ENCODE data around the gene ECSCR. TPM values are rescaled to one million over a fixed set of nuclear protein-coding genes. Genes with fewer than 3 reads are reported as not detected.

Gene ECSCR
- total RNA-seq, 6 experiments from 2014 or later, result 1.2 to 5.1 (median 2.3) TPM

DNA sequence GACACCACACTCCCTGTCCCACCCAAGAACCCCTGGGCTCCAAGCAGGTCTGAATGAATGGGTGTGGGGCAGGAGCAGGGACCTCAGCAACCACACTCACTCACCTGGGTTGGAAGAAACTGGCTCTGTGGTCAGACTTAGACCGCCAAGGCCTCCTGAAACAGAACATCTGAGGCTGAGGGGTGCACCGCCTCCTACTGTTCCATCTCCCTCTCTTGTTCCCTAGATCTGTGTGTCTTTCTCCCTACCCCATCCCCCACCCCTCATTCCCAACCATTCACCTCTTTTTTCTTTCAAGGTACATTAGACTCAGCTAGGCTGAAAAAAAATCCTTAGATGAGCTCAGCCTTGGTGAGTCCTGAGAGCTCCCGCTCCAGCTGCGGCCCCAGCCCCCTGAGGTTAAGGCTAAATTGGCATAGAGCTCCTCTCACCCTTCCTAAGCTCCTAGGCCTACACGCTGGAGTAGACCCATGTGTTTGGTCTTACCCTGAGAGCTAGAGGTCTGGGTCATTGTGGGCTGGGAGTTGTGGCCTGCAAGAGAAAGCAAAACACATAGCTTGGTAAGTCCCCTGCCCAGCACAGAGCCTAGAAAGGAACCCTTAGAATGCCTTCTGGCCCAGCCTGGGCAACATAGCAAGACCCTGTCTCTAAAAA lies 4.8 kb downstream of the ECSCR start:
- 50% methylated on average over 1 of the region's 5 CpGs for WGBS (ENCODE audit: insufficient coverage, low coverage, low lambda C conversion rate, missing lambda C conversion rate)
- Histone ChIP-seq H3K36me3 (no peaks in the 10 kb centered on the region), H3K27ac (no peak overlapping the region), H3K9me3 (no peaks in the 10 kb centered on the region), H3K4me3 (no peak overlapping the region), H3K27me3 (no peaks in the 10 kb centered on the region), H3K4me1 (no peaks in the 10 kb centered on the region)
- DNase-seq (peak in 1 of 3 donors; percentile 14), ATAC-seq (no peak)
- intact Hi-C loops (cut with DNase I), result no loop called here
- TF ChIP-seq POLR2A (IDR thresholded peaks at IDR 0.05), result no peak

DNA sequence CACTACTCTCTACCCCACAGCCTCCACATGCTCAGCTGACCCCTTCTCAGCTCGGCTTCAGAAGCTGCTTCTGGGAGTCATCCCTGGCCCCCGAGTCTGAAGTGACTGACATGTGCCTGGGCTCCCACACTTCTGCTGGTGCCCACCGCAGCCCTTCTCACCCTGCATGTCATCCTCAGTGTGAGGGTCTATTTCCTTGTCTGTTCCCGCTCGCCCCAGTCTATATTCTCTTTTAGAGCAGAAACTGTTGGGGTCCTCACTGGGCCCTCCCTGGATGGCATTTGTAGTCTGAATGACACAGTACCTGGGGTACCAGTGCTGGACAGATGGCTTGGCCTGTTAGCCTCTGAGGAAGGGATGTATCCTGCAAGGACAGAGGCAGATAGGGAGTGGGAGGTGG lies 5.3 kb downstream of the ECSCR start:
- DNase-seq (peak in 1 of 3 donors; percentile 13), ATAC-seq (no peak)
- no peak for TF ChIP-seq POLR2A (IDR thresholded peaks at IDR 0.05)
- TF ChIP-seq, protein P1, sequence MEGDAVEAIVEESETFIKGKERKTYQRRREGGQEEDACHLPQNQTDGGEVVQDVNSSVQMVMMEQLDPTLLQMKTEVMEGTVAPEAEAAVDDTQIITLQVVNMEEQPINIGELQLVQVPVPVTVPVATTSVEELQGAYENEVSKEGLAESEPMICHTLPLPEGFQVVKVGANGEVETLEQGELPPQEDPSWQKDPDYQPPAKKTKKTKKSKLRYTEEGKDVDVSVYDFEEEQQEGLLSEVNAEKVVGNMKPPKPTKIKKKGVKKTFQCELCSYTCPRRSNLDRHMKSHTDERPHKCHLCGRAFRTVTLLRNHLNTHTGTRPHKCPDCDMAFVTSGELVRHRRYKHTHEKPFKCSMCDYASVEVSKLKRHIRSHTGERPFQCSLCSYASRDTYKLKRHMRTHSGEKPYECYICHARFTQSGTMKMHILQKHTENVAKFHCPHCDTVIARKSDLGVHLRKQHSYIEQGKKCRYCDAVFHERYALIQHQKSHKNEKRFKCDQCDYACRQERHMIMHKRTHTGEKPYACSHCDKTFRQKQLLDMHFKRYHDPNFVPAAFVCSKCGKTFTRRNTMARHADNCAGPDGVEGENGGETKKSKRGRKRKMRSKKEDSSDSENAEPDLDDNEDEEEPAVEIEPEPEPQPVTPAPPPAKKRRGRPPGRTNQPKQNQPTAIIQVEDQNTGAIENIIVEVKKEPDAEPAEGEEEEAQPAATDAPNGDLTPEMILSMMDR (IDR thresholded peaks at IDR 0.05), result no peak
- intact Hi-C loops (cut with DNase I), result no loop called here
- Histone ChIP-seq H3K4me1 (no peaks in the 10 kb centered on the region), H3K4me3 (no peak overlapping the region), H3K36me3 (no peaks in the 10 kb centered on the region), H3K27me3 (no peaks in the 10 kb centered on the region), H3K27ac (no peak overlapping the region), H3K9me3 (no peaks in the 10 kb centered on the region)
- WGBS (ENCODE audit: insufficient coverage, low coverage, low lambda C conversion rate, missing lambda C conversion rate), result 80% methylated on average over 5 of the region's 5 CpGs

DNA sequence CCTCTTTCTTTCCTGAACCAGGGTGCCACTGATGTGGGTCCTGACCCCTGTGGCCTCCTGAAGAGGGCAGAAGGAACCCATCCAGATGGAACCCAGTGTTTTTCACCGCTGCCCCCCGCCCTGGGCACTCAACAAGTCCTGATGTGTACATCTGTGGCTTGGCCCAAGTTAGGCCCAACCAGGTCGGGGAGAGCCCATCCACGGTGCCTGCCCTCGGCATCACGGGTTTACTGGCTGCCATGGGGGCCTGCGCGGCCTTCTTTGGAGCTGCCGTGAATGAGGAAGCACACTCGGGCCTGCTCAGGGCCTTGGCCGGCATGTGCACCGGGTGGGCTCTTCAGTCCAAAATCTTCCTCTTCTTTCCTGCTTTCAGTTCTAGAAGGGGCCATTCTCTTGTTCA lies 5.8 kb downstream of the ECSCR start:
- no peaks in the 10 kb centered on the region for H3K4me1 ChIP-seq
- WGBS (ENCODE audit: insufficient coverage, low coverage, low lambda C conversion rate, missing lambda C conversion rate), result 66% methylated on average over 2 of the region's 12 CpGs
- no peak overlapping the region for H3K27ac ChIP-seq
- H3K27me3 ChIP-seq, result no peaks in the 10 kb centered on the region
- DNase-seq, result peak in 1 of 3 donors; percentile 34
- H3K4me3 ChIP-seq, result no peak overlapping the region
- H3K36me3 ChIP-seq, result no peaks in the 10 kb centered on the region
- no peaks in the 10 kb centered on the region for H3K9me3 ChIP-seq
- TF ChIP-seq POLR2A (IDR thresholded peaks at IDR 0.05), result no peak
- TF ChIP-seq, protein P1 (IDR thresholded peaks at IDR 0.05), result no peak
- intact Hi-C loops (cut with DNase I), result no loop called here
- ATAC-seq, result no peak

DNA sequence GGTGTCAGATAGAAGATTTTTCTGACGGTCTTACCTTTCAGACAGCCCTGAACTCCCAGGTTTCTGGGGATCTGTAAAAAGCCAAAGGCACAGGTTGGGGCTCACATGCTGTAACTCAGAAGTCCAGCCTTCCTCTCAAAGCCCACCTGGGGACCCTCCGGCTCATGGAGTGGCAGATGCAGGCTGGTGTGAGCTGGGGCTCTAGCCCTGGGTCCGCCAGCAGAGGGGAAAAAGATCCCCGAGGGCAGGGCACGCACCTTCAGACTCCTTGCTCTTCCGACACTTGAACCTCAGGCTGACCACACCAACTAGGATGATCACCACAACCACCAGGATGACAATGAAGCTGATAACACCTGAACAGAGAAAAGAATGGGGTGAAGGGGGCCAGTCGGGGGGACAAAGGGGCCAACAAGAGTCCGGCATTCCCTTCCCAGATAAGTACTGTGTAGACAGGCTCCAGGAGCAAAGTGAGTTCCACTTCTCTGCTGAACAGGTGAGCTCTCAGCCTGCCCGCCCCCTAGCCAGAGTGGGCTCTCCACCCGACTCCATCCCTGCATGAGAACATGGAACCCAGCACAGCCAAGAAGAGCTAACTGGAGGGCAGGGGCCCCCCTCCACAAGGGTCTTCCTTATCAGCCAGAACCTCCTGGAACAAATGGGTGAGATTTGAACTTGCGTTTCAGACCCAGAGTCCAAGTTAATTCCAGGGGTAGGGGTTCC lies 7.8 kb downstream of the ECSCR start:
- TF ChIP-seq, protein P1 (IDR thresholded peaks at IDR 0.05), result no peak
- TF ChIP-seq POLR2A (IDR thresholded peaks at IDR 0.05), result no peak
- ATAC-seq (no peak), DNase-seq (peak in 1 of 3 donors; percentile 28)
- 93% methylated on average over 3 of the region's 11 CpGs for WGBS (ENCODE audit: insufficient coverage, low coverage, low lambda C conversion rate, missing lambda C conversion rate)
- Histone ChIP-seq H3K9me3 (no peaks in the 10 kb centered on the region), H3K4me1 (no peaks in the 10 kb centered on the region), H3K36me3 (no peaks in the 10 kb centered on the region), H3K4me3 (no peak overlapping the region), H3K27ac (no peak overlapping the region), H3K27me3 (no peaks in the 10 kb centered on the region)
- intact Hi-C loops (cut with DNase I), result no loop called here

Measured in right lobe of liver (tissue), 6 donors.